KMS-11 (cell line): Measurements from ENCODE around the gene RFX5.

ENCODE experiments used
- H2AFZ ChIP-seq: fragments of 200-600 bp; sonication (generic); 2 replicates; pipeline ENCODE4 v1.6.1; 2016; ENCODE audit warnings: antibody characterized with exemption, mixed run types, low read depth
- H3K27ac ChIP-seq: fragments of 200-600 bp; sonication (generic); 2 replicates; pipeline ENCODE4 v1.6.1; 2016; ENCODE audit warnings: mild to moderate bottlenecking, mixed run types
- H3K27me3 ChIP-seq: fragments of 200-600 bp; sonication (generic); 2 replicates; pipeline ENCODE4 v1.6.1; 2017; ENCODE audit warnings: mild to moderate bottlenecking, low read depth, mixed run types, moderate library complexity; ENCODE audit not compliant: insufficient read depth
- H3K36me3 ChIP-seq: fragments of 200-600 bp; sonication (generic); 2 replicates; pipeline ENCODE4 v1.6.1; 2017; ENCODE audit warnings: mild to moderate bottlenecking, mixed run types; ENCODE audit not compliant: insufficient read depth
- H3K4me1 ChIP-seq: fragments of 200-600 bp; sonication (generic); 2 replicates; pipeline ENCODE4 v1.6.1; 2016; ENCODE audit warnings: mild to moderate bottlenecking, low read depth, mixed run types; ENCODE audit not compliant: poor library complexity, severe bottlenecking
- H3K4me2 ChIP-seq: fragments of 200-600 bp; sonication (generic); 2 replicates; pipeline ENCODE4 v1.7.0; 2016; ENCODE audit warnings: mild to moderate bottlenecking, mixed run types
- H3K4me3 ChIP-seq: fragments of 200-600 bp; sonication (generic); IDR thresholded peaks from 2 replicates; pipeline ENCODE4 v1.6.1; 2017; ENCODE audit warnings: low read depth, low read length, mixed read lengths; ENCODE audit not compliant: insufficient read depth
- H3K79me2 ChIP-seq: fragments of 200-600 bp; sonication (generic); 2 replicates; pipeline ENCODE4 v1.6.1; 2016; ENCODE audit warnings: low read depth, mixed run types; ENCODE audit not compliant: insufficient read depth
- H3K9ac ChIP-seq: fragments of 200-600 bp; sonication (generic); 2 replicates; pipeline ENCODE4 v1.6.1; 2016; ENCODE audit warnings: mild to moderate bottlenecking, mixed run types
- H4K20me1 ChIP-seq: fragments of 200-600 bp; sonication (generic); 2 replicates; pipeline ENCODE4 v1.6.1; 2016; ENCODE audit warnings: mild to moderate bottlenecking, mixed run types; ENCODE audit not compliant: insufficient read depth
- TF ChIP-seq, protein P1 (sequence below): fragments of 200-600 bp; sonication (generic); conservative IDR thresholded peaks from 2 replicates; pipeline ENCODE4 v1.6.1; 2017; ENCODE audit warnings: low read depth, mild to moderate bottlenecking, antibody characterized with exemption, low read length, moderate library complexity, mixed read lengths

The RFX5 gene

GRCh38 chr1:151312411-151312810, 34.6 kb downstream of the RFX5 start:
- H3K27ac ChIP-seq: no peak overlapping the region
- TF ChIP-seq, protein P1, sequence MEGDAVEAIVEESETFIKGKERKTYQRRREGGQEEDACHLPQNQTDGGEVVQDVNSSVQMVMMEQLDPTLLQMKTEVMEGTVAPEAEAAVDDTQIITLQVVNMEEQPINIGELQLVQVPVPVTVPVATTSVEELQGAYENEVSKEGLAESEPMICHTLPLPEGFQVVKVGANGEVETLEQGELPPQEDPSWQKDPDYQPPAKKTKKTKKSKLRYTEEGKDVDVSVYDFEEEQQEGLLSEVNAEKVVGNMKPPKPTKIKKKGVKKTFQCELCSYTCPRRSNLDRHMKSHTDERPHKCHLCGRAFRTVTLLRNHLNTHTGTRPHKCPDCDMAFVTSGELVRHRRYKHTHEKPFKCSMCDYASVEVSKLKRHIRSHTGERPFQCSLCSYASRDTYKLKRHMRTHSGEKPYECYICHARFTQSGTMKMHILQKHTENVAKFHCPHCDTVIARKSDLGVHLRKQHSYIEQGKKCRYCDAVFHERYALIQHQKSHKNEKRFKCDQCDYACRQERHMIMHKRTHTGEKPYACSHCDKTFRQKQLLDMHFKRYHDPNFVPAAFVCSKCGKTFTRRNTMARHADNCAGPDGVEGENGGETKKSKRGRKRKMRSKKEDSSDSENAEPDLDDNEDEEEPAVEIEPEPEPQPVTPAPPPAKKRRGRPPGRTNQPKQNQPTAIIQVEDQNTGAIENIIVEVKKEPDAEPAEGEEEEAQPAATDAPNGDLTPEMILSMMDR: no peak

GRCh38 chr1:151311589-151312331, 35.3 kb downstream of the RFX5 start:
- no peak overlapping the region for H3K4me3 ChIP-seq
- H3K27ac ChIP-seq: no peak overlapping the region
- H4K20me1 ChIP-seq: no peaks in the 10 kb centered on the region
- H3K9ac ChIP-seq: no peak overlapping the region
- no peak overlapping the region for H3K4me2 ChIP-seq
- H3K27me3 ChIP-seq: no peaks in the 10 kb centered on the region
- peaks cover 19% of the 10 kb centered on the region; the same call in 1 of the 2 replicates for H3K36me3 ChIP-seq
- H3K79me2 ChIP-seq: no peaks in the 10 kb centered on the region
- TF ChIP-seq, protein P1: no peak
- H2AFZ ChIP-seq: no peak overlapping the region
- H3K4me1 ChIP-seq: peaks cover 7% of the 10 kb centered on the region

More at GRCh38 chr1:151312411-151312810, 34.6 kb downstream of the RFX5 start:
- no peak overlapping the region for H3K9ac ChIP-seq
- no peak overlapping the region for H2AFZ ChIP-seq
- peaks cover 7% of the 10 kb centered on the region for H3K4me1 ChIP-seq
- H3K79me2 ChIP-seq: peaks cover 2% of the 10 kb centered on the region; the same call in 1 of the 2 replicates
- peaks cover 13% of the 10 kb centered on the region; the same call in 1 of the 2 replicates for H3K36me3 ChIP-seq
- no peaks in the 10 kb centered on the region for H4K20me1 ChIP-seq
- H3K27me3 ChIP-seq: no peaks in the 10 kb centered on the region
- H3K4me2 ChIP-seq: no peak overlapping the region
- no peak overlapping the region for H3K4me3 ChIP-seq

DNA sequence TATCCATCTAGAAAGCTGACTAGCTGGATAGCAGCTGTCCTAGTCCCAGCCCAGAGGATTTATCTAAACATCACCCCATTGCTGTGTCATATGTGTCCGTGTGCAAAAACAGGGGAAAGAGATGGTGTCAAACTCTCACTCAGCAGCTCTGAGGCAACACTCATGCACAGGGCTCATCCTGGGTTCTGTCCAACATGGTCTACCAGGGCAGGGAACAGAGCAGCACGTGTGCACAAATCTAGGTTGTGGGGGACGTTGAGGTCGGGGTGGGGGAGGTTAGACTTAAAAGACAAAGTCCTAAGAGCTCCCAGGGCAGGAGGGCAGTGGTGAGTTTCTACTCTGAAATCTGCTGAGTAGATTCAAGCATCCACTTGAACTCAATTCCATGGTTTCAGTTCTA, 36.0 kb downstream of the RFX5 start:
- H3K4me3 ChIP-seq: no peak overlapping the region
- H3K27me3 ChIP-seq: no peaks in the 10 kb centered on the region
- no peak overlapping the region for H3K9ac ChIP-seq
- H3K36me3 ChIP-seq: peaks cover 20% of the 10 kb centered on the region; the same call in 1 of the 2 replicates
- H2AFZ ChIP-seq: no peak overlapping the region
- peaks cover 7% of the 10 kb centered on the region for H3K4me1 ChIP-seq
- H3K4me2 ChIP-seq: no peak overlapping the region
- H3K27ac ChIP-seq: no peak overlapping the region
- TF ChIP-seq, protein P1: no peak
- no peaks in the 10 kb centered on the region for H3K79me2 ChIP-seq
- H4K20me1 ChIP-seq: no peaks in the 10 kb centered on the region

GRCh38 chr1:151309811-151310323, 37.2 kb downstream of the RFX5 start:
- Histone ChIP-seq H3K4me2 (no peak overlapping the region), H3K4me1 (peaks cover 7% of the 10 kb centered on the region), H3K9ac (no peak overlapping the region), H3K27me3 (no peaks in the 10 kb centered on the region), H3K4me3 (no peak overlapping the region), H3K36me3 (peaks cover 26% of the 10 kb centered on the region; the same call in 1 of the 2 replicates), H2AFZ (no peak overlapping the region), H4K20me1 (no peaks in the 10 kb centered on the region), H3K27ac (no peak overlapping the region), H3K79me2 (no peaks in the 10 kb centered on the region)
- TF ChIP-seq, protein P1: no peak
